ENCODE data around the gene SPG21. TPM values are rescaled to one million over a fixed set of nuclear protein-coding genes. Genes with fewer than 3 reads are reported as not detected.

The SPG21 gene
- total and polyA plus RNA-seq, 2 of the 4 experiments (the other 2 are of a cell fraction) = 59.9 to 60.8 TPM

GRCh38 chr15:64960153-64960552 lies 29.6 kb downstream of the SPG21 start:
- dilution Hi-C loops (cut with HindIII; ENCODE audit: low sequenced_read_pairs, unreplicated experiment) (no loop called here), in situ Hi-C loops (cut with MboI; ENCODE audit: low sequenced_read_pairs) (no loop called here), intact Hi-C loops (cut with micrococcal nuclease) (no loop called here)
- ATAC-seq (ENCODE audit: low read depth) = no peak
- Histone ChIP-seq H4K5ac (ENCODE audit: low read depth, low read length) (no peak overlapping the region), H2AFZ (replicated peaks; ENCODE audit: low read length, poor library complexity) (no peak overlapping the region), H2AK5ac (ENCODE audit: low read depth, low read length) (no peak overlapping the region), H2AK9ac (replicated peaks; ENCODE audit: low read depth, low read length, poor library complexity) (no peak overlapping the region), H3K9me1 (ENCODE audit: insufficient read depth, low read length) (peaks cover 9% of the 10 kb centered on the region; the same call in 1 of the 2 replicates), H3K23ac (ENCODE audit: low read depth, low read length) (no peak overlapping the region), H3K9ac (ENCODE audit: low read depth, low read length) (no peak overlapping the region), H4K20me1 (ENCODE audit: insufficient read depth, low read length) (no peaks in the 10 kb centered on the region), H3K18ac (ENCODE audit: low read depth, low read length) (no peak overlapping the region), H2BK15ac (ENCODE audit: low read depth, low read length) (no peak overlapping the region), H3K9me3 (ENCODE audit: control insufficient read depth, insufficient read depth, low read length) (no peaks in the 10 kb centered on the region), H3K56ac (ENCODE audit: extremely low read depth, insufficient read depth, low read length) (no peak overlapping the region), H3K36me3 (ENCODE audit: control insufficient read depth, insufficient read depth, low read length) (peaks cover 62% of the 10 kb centered on the region), H2BK120ac (ENCODE audit: low read depth, low read length) (no peak overlapping the region), H3K14ac (replicated peaks; ENCODE audit: low read depth, low read length) (no peak overlapping the region), H2BK5ac (ENCODE audit: low read depth, low read length, poor library complexity, severe bottlenecking) (no peak overlapping the region), H3K4ac (ENCODE audit: low read depth, low read length) (no peak overlapping the region), H3K79me1 (ENCODE audit: low read depth in 1 of 2, low read length in 2 of 2) (no peaks in the 10 kb centered on the region; a peak in 1 of 4 replicates), H4K91ac (ENCODE audit: insufficient read depth, low read depth, low read length) (no peak overlapping the region), H3K4me2 (ENCODE audit: low read depth, low read length) (no peak overlapping the region), H4K8ac (ENCODE audit: low read depth in 2 of 2, low read length in 2 of 2) (no peak overlapping the region), H2BK20ac (ENCODE audit: low read depth, low read length) (no peak overlapping the region), H3K27ac (ENCODE audit: insufficient read depth, low read length) (no peak overlapping the region), H3K4me3 (ENCODE audit: insufficient read depth, low read depth, low read length) (no peak overlapping the region), H3K4me1 (ENCODE audit: control insufficient read depth, insufficient read depth, low read length) (no peaks in the 10 kb centered on the region), H3K27me3 (ENCODE audit: control insufficient read depth, insufficient read depth, low read length) (no peaks in the 10 kb centered on the region)
- ChIA-PET POLR2A (ENCODE audit: unreplicated experiment) (no interaction called here), CTCF (no interaction called here)
- DNase-seq = no peak
- BruUV-seq (replicated peaks) = no TSS peak
- WGBS, 2 experiments (ENCODE audit: extremely low coverage in 2 of 2, insufficient read length in 1 of 2) = no CpG with 5 or more reads among the region's 6 CpGs
- TF ChIP-seq CEBPB (IDR thresholded peaks at IDR 0.05; ENCODE audit: low read depth, low read length) (no peak), RFX5 (IDR thresholded peaks at IDR 0.05; ENCODE audit: low read depth, low read length) (no peak), FOS (IDR thresholded peaks at IDR 0.05; ENCODE audit: low read depth, low read length) (no peak), MAFK (IDR thresholded peaks at IDR 0.05; ENCODE audit: low read depth, low read length) (no peak), RAD21 (IDR thresholded peaks at IDR 0.05; ENCODE audit: low read length) (no peak), CTCF (conservative IDR thresholded peaks at IDR 0.05; ENCODE audit: low read depth, low read length) (no peak), SMC3 (IDR thresholded peaks at IDR 0.05; ENCODE audit: low read depth, low read length) (no peak)
